ENCODE results near the gene RBM8A.
"Not testable (repeated sequence)": the region's sequence is repeated elsewhere in the genome, so short reads cannot be mapped to it uniquely, and the experiment has no call there.

RBM8A gene

DNA sequence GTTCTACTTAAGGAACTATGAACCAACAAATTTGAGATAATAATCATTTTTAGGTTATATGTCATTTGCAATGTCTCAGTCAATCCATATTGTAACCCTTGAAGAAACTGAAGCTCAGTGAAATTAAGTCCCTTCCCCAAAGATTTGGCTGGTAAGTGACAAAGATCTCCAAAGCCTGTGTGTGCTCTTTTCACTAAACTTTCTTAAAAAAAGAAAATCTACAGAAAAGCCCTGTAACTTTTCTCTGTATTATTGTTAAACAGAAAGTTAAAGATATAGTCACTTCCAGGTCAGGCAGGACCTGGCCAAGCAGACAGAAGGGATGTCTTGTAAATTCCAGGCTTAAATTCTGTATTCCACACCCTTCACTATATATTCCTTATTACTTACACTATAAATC is 29.1 kb upstream of the RBM8A start:
- DNase-seq, result no peak

- no peak for DNase-seq
Measured at GRCh38 chr1:145955436-145955835, 28.2 kb upstream of the RBM8A start.

GRCh38 chr1:145953861-145954260 is 26.6 kb upstream of the RBM8A start:
- DNase-seq, result no peak

- DNase-seq, result no peak
Measured at GRCh38 chr1:145952903-145953302, 25.6 kb upstream of the RBM8A start.

DNA sequence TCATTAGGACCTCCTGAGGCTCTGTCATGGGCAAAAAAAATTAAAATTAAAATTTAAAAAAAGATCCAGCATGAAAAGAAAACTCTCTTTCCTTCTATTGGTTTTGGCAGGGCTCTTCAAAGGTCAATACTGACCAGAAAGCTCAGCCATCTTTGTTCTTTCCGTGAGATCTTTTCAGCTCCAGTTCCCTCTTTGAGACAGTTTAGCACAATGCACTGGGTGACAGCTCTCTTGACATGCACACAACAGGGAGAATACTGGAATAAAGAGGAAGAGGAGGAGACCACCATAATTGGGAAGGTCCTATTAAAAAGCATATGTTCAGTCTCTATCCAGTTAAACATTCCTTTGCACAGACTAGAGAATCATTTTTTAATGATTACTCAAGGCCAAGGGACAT is 24.2 kb upstream of the RBM8A start:
- DNase-seq, result no peak

GRCh38 chr1:145949219-145949618 is 21.9 kb upstream of the RBM8A start:
- no peak for DNase-seq

GRCh38 chr1:145947551-145947950 is 20.3 kb upstream of the RBM8A start:
- no peak for DNase-seq

- DNase-seq, result no peak
Measured at GRCh38 chr1:145946477-145946986, 19.2 kb upstream of the RBM8A start.

- DNase-seq, result no peak
Measured at GRCh38 chr1:145944532-145944931, 17.2 kb upstream of the RBM8A start.

GRCh38 chr1:145942871-145943270 is 15.6 kb upstream of the RBM8A start:
- DNase-seq, result no peak

DNA sequence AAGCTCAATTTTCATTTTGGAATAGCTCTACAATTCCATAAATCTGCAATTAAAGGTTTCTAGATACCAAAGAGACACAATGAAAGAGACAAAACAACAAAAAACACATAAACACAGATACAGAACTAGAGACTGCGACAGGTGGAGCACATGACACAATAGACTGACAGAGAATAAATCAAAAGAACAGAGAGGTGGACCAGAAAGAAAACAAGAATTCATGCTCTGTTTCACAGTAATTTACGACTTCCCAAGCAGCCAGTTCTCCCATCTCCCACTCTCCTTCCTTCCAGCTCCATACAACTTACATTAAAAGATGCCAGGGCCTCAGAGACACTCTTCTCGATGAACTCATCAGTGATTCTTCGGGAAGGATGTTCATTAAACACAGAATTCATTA is 15.1 kb upstream of the RBM8A start:
- DNase-seq, result no peak

DNA sequence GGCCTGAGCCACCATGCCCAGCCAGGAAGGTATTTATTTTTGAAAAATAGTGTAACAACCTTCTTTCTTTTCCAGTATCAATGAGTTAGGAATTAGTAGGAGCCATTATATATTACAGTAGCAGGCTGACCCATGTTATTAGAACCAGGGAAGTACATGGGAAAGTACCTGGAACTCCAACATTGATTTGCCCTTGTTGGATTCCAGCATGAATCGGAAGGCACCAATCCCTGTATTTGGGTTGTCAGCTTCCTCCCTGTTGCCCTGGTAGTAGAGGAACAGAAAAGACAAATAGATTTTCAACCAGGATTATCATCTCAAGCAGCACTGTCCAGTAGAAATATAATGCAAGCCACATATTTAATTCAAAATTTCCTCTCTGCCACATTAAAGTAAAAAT is 10.2 kb upstream of the RBM8A start:
- no peak for DNase-seq

DNA sequence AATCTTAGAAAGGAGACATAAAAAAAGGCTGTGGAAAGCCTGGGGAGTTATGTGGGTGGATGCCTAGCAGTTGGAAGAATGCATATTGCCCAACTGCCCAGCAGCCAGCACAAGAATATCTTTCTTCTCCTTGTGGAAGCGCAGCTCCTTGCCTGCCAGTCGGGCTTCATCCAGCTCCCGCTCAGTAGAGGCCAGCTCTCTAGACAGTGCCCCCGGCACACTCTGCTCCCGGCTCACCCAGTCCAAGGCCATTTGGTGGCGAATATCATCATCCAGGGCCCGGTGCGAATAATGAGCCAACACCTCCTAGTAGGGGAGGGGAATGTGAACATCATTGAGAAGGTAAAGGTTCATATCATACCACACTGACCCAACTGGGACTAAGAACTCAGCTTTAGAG is 9.0 kb upstream of the RBM8A start:
- DNase-seq, result no peak

DNA sequence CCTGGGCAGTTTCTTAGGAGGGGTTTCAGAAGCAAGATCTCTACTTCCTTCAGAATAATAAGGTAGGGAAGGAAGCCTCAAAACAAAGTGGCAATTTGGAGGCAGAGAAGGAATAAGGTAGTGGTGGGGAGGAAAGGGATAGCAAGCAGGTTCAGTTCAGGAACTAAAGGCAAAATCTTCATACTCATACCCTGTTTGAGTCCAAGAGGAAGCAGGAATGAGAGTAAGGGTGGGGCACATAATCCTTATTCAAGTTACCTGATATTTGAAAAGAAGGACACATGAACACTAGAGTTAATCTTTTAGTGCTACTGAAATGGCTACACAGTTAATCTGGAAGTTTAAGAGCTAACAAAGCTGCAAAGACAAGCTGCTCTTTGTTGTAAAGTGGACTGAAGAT is 8.4 kb upstream of the RBM8A start:
- DNase-seq, result no peak

DNA sequence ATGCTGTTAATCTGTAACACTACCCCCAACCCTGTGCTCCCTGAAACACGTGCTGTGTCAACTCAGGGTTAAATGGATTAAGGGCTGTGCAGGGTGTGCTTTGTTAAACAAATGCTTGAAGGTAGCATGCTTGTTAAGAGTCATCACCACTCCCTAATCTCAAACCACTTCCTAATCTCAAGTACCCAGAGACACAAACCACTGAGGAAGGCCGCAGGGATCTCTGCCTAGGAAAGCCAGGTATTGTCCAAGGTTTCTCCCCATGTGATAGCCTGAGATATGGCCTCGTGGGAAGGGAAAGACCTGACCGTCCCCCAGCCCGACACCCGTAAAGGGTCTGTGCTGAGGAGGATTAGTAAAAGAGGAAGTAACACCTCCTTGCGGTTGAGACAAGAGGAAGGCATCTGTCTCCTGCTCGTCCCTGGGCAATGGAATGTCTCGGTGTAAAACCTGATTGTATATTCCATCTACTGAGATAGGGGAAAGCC is 5.3 kb upstream of the RBM8A start:
- not testable (repeated sequence) for DNase-seq

GRCh38 chr1:145927916-145928643 is 796 bp upstream of the RBM8A start:
- DNase-seq, result no peak

DNA sequence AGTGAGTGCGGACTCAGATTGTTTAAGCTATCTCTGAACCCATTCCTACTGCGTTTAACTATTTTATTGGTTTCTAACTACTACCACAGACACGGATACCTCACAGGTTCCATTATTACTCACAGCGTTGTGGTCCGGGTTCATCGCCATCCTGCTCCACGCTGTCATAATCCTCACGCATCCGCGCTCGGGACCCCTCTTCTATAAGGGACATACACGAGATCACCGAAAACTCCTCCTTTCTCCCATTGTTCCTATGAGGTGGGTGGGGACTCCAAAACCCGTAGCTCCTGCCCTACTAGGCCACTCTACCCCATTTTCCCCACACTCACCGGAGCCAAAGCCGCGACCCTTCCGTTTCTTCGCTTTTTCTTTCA is 610 bp downstream of the RBM8A start:
- DNase-seq, result no peak

GRCh38 chr1:145922266-145922665 is 5.0 kb downstream of the RBM8A start:
- DNase-seq, result no peak

DNA sequence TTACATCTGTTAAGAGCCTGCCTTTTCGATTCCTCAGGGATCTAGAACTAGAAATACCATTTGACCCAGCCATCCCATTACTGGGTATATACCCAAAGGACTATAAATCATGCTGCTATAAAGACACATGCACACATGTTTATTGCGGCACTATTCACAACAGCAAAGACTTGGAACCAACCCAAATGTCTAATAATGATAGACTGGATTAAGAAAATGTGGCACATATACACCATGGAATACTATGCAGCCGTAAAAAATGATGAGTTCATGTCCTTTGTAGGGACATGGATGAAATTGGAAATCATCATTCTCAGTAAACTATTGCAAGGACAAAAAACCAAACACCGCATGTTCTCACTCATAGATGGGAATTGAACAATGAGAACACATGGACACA is 7.0 kb downstream of the RBM8A start:
- not testable (repeated sequence) for DNase-seq

- no peak for DNase-seq
Measured at GRCh38 chr1:145918992-145919939, 8.0 kb downstream of the RBM8A start.

DNA sequence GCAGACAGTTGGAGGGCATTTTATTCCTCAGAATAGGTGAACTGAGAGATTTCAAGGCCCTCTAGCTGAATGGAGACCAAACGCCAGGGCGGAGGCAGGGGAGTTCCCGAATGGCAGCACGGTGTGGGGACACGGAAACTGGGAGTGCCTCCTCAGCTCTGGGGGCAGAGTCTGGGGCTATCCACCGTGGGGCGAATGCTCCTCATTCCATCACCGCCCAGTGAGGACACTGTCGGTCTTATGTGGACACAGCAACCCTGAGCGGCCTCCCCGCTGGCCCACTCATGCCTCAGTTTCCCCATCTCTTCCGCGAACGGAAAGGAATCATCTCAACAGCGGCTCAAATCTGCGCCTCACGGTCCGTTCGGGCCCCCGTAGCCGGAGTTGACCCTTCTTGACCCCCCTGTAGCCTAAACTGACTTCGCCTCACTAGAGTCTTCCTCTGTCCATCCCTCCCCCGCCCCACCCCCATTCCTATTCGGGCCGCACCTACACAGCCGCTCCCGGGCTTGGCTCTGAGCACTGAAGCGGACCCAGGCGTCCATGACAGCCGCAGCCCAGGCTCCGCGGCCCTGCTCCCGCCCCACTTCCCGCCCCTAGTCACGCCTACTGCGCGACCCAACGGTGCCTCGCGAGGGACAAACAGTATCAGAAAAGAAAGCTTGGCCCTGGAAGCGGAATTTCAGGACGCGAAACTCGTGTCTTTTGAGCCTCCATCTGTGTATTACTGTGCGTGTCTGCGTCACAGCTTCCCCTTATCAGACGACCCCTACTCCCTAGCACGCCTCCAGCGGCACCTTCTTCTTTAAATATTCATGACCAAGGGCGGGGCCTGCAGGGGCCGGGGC is 8.9 kb downstream of the RBM8A start, which contains the start of gene PEX11B:
Gene PEX11B (minus strand): TSS at position 574 of the 848 bp plus-strand sequence. CDS start 29 bp downstream, at position 545.
- DNase-seq, result peak; percentile 87

GRCh38 chr1:145917595-145917994 is 9.7 kb downstream of the RBM8A start:
- DNase-seq, result no peak

DNA sequence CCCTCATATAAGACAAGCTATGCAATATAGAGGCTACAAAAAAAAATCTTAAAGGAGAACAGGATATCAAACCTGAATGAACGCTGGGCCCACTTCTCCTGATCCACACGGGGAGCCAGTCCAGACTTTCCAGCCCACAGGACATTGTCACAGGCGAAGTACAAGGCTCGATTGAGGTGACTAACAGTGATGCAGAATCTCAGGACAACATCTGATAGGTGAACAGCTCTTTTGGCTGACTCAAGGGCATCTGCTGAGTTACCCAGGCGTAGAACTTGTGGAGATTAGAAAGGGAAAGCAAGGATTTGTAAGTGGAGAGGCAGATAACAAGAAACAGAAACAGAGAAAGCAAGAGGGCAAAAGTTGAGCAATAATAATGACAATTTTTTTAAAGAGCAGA is 10.5 kb downstream of the RBM8A start:
- no peak for DNase-seq
